Pancreas (tissue), 10 donors: ENCODE measurements around the gene DUSP18. TPM values are rescaled to one million over a fixed set of nuclear protein-coding genes. Genes with fewer than 3 reads are reported as not detected.

Experiments used
- ATAC-seq, 4 donors: fragments of 200-7000 bp; cut with Tn5 transposase; one replicate each; pipeline versions ENCODE4 v1.8.0 to v1.9.1; 2020; ENCODE audit warnings: mild to moderate bottlenecking in 4 of 4, moderate library complexity in 4 of 4
- DNase-seq, 6 donors: peaks; one replicate each; pipeline ENCODE4 v3.0.0-alpha.2; 2020
- FAIRE-seq: peaks from 2 replicates; lab custom pipeline; 2012; peaks lifted over from hg19 to GRCh38; lab: Jason Lieb, UNC
- H3K27ac ChIP-seq, 4 donors: fragments of 200-600 bp; sonication (generic); 1 replicate in 3 of 4; 2 replicates in 1 of 4; pipeline versions ENCODE4 v1.5.0 to v1.8.0; 2020
- H3K27me3 ChIP-seq, 4 donors: fragments of 200-600 bp; one replicate each; pipeline ENCODE4 v1.8.0; 2021
- H3K36me3 ChIP-seq, 3 donors: fragments of 200-600 bp; sonication (generic) in 1 of 3; one replicate each; pipeline versions ENCODE4 v1.5.0 to v1.8.0; 2020 to 2021
- H3K4me1 ChIP-seq, 3 donors: fragments of 200-600 bp; one replicate each; pipeline ENCODE4 v1.8.0; 2021
- H3K4me3 ChIP-seq, 4 donors: fragments of 200-600 bp; sonication (generic) in 2 of 4; one replicate each; pipeline versions ENCODE4 v1.5.0 to v1.8.0; 2020 to 2021
- H3K9me3 ChIP-seq, 4 donors: fragments of 200-600 bp; one replicate each; pipeline ENCODE4 v1.8.0; 2021
- CTCF ChIP-seq, 4 donors: fragments of 200-600 bp; sonication (generic) in 3 of 4; IDR thresholded peaks; one replicate each; pipeline versions ENCODE4 v1.5.0 to v1.8.0; 2021; ENCODE audit warnings: antibody characterized with exemption in 4 of 4
- WGBS, 2 donors: extraction: QIAGEN DNeasy Blood & Tissue Kit; methylation state at CpG; one replicate each; pipeline ENCODE4 v1.1.7; 2013; 5-methylcytosine and 5-hydroxymethylcytosine counted together
- intact Hi-C, 3 donors: fragments of 100-400 bp; cut with DNase I; formaldehyde crosslinking; loops; one replicate each; pipeline versions ENCODE4 v1.11.1 to v1.14.2; 2022
- polyA plus RNA-seq, 2 donors: library from polyadenylated mRNA; stranded (reverse); fragments of 200-250 nt; gene quantifications; one replicate each; pipeline ENCODE4 v1.2.3, GENCODE V29; 2013
- total RNA-seq, 6 donors: library from RNA; stranded (reverse); fragmentation: NEBNext Ultra II Directional in 4 of 6; extraction: Animal tissue kit (Norgen Biotek cat#: 25700) in 4 of 6; gene quantifications; one replicate each; pipeline versions ENCODE4 v1.2.1 to v1.2.4, GENCODE V29; 2021 to 2023
- donor health status: healthy with polysubstance abuse.
- donor health status: DM: no; HTN: no; CAD: no; lungs with moderate emphysema.
- donor health status: DM: no; HTN: no; CAD: no.
- donor health status: control.
- donor health status: control.
- donor health status: Bipolar disorder and iron deficiency.
- donor health status: DM: yes; HTN: yes; CAD: no.
- donor health status: DM: no; HTN: no; CAD: no.
- donor health status: DM: no; HTN: no; CAD: no.
- donor health status: DM: yes; HTN: yes; CAD: no.

Gene DUSP18
- total and polyA plus RNA-seq, 8 donors, result 2.2 to 6.5 (median 2.9) TPM

GRCh38 chr22:30704978-30705377, 37.3 kb upstream of the DUSP18 start:
- DNase-seq, result no peak
- no peaks in the 10 kb centered on the region for H3K9me3 ChIP-seq
- H3K36me3 ChIP-seq, result no peaks in the 10 kb centered on the region
- no peaks in the 10 kb centered on the region for H3K27me3 ChIP-seq
- 82 to 92% methylated on average over 5 of the region's 5 CpGs for WGBS, 2 donors
- no peak for TF ChIP-seq CTCF (IDR thresholded peaks at IDR 0.05)
- H3K27ac ChIP-seq, result no peak overlapping the region
- H3K4me1 ChIP-seq, result no peaks in the 10 kb centered on the region
- no peak for ATAC-seq
- FAIRE-seq, result no peak
- H3K4me3 ChIP-seq, result no peak overlapping the region
- intact Hi-C loops, result no loop called here

- 96 to 100% methylated on average over 1 of the region's 1 CpG for whole genome bisulfite sequencing, 2 donors
- no peak for TF ChIP-seq CTCF (IDR thresholded peaks at IDR 0.05)
- Histone ChIP-seq H3K27ac (no peak overlapping the region), H3K9me3 (no peaks in the 10 kb centered on the region), H3K36me3 (no peaks in the 10 kb centered on the region), H3K27me3 (no peaks in the 10 kb centered on the region), H3K4me3 (no peak overlapping the region), H3K4me1 (no peaks in the 10 kb centered on the region)
- FAIRE-seq (no peak), ATAC-seq (no peak), DNase-seq (no peak)
- intact Hi-C loops, result no loop called here
Observed at GRCh38 chr22:30702856-30703255, 35.2 kb upstream of the DUSP18 start.

GRCh38 chr22:30701872-30702271, 34.2 kb upstream of the DUSP18 start:
- no peak overlapping the region for H3K4me3 ChIP-seq
- no peaks in the 10 kb centered on the region for H3K9me3 ChIP-seq

GRCh38 chr22:30697975-30698374, 30.3 kb upstream of the DUSP18 start:
- Histone ChIP-seq H3K27ac (no peak overlapping the region), H3K27me3 (no peaks in the 10 kb centered on the region), H3K4me3 (no peak overlapping the region), H3K9me3 (no peaks in the 10 kb centered on the region), H3K4me1 (peaks cover 0 to 5% (median 0%) of the 10 kb centered on the region in 3 donors), H3K36me3 (no peaks in the 10 kb centered on the region)
- no peak for TF ChIP-seq CTCF (IDR thresholded peaks at IDR 0.05)
- FAIRE-seq (no peak), DNase-seq (no peak), ATAC-seq (no peak)
- intact Hi-C loops, result no loop called here
- 92% methylated on average over 7 of the region's 7 CpGs for WGBS, 2 donors

More at GRCh38 chr22:30701872-30702271, 34.2 kb upstream of the DUSP18 start:
- DNase-seq, result no peak
- H3K4me1 ChIP-seq, result no peaks in the 10 kb centered on the region
- no peak for ATAC-seq
- no peak for FAIRE-seq
- intact Hi-C loops, result no loop called here
- WGBS, 2 donors, result 97 to 100% methylated on average over 1 of the region's 1 CpG
- no peak overlapping the region for H3K27ac ChIP-seq
- TF ChIP-seq CTCF (IDR thresholded peaks at IDR 0.05), result no peak
- no peaks in the 10 kb centered on the region for H3K27me3 ChIP-seq
- H3K36me3 ChIP-seq, result no peaks in the 10 kb centered on the region

- Histone ChIP-seq H3K36me3 (no peaks in the 10 kb centered on the region), H3K27ac (no peak overlapping the region), H3K4me3 (no peak overlapping the region), H3K27me3 (no peaks in the 10 kb centered on the region), H3K4me1 (peaks cover 0 to 5% (median 0%) of the 10 kb centered on the region in 3 donors), H3K9me3 (no peaks in the 10 kb centered on the region)
- ATAC-seq (no peak), FAIRE-seq (no peak), DNase-seq (no peak)
- intact Hi-C loops, result no loop called here
- 78 to 82% methylated on average over 7 of the region's 7 CpGs for WGBS, 2 donors
- no peak for TF ChIP-seq CTCF (IDR thresholded peaks at IDR 0.05)
Observed at GRCh38 chr22:30695871-30696655, 28.4 kb upstream of the DUSP18 start.
